Subcutaneous adipose tissue (tissue), 4 donors: ENCODE results near the gene EHD2. TPM values are rescaled to one million over a fixed set of nuclear protein-coding genes. Genes with fewer than 3 reads are reported as not detected.

Experiments used
- total RNA-seq, 4 donors: library from RNA; depleted of rRNA; stranded (reverse); fragments of >200 nt; gene quantifications; one replicate each; pipeline ENCODE4 v1.1.0, GENCODE V29; 2016
- TF ChIP-seq, protein P1 (sequence below): fragments of 450-650 bp; IDR thresholded peaks from one replicate; pipeline ENCODE4 v1.5.1; 2016; ENCODE audit warnings: low read depth, mild to moderate bottlenecking, control low read depth, antibody characterized with exemption, moderate library complexity

Gene EHD2
- total RNA-seq, 4 donors from 2014 or later, result 77.5 to 340 (median 130) TPM

DNA sequence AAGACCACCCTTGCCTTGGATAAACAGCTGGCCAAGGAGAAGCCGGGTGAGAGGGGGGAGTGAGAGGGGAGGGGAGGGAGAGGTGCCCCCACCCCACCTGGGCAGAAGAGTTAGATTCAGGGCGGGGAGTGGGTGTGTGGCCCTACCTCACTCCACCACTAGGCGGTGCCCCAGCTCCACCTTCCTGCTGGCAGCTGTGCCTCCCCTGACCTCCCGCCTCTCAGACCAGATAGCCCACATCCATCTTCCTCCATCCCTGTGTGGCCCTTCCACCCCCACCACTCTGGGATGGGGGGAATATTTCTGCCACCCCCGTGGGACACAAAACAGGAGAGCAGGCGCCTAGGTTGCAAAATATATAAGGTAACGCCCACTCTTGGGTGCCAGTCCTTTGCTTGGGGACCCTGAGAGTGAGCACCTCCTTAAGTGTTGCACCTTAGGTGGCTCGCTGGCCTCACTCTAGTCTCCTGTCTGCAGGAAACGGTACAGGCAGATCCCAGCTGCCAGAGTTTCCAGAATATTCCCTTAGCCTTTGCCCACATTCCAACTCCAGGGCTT, 13.8 kb upstream of the EHD2 start:
- TF ChIP-seq, protein P1, sequence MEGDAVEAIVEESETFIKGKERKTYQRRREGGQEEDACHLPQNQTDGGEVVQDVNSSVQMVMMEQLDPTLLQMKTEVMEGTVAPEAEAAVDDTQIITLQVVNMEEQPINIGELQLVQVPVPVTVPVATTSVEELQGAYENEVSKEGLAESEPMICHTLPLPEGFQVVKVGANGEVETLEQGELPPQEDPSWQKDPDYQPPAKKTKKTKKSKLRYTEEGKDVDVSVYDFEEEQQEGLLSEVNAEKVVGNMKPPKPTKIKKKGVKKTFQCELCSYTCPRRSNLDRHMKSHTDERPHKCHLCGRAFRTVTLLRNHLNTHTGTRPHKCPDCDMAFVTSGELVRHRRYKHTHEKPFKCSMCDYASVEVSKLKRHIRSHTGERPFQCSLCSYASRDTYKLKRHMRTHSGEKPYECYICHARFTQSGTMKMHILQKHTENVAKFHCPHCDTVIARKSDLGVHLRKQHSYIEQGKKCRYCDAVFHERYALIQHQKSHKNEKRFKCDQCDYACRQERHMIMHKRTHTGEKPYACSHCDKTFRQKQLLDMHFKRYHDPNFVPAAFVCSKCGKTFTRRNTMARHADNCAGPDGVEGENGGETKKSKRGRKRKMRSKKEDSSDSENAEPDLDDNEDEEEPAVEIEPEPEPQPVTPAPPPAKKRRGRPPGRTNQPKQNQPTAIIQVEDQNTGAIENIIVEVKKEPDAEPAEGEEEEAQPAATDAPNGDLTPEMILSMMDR, result no peak

DNA sequence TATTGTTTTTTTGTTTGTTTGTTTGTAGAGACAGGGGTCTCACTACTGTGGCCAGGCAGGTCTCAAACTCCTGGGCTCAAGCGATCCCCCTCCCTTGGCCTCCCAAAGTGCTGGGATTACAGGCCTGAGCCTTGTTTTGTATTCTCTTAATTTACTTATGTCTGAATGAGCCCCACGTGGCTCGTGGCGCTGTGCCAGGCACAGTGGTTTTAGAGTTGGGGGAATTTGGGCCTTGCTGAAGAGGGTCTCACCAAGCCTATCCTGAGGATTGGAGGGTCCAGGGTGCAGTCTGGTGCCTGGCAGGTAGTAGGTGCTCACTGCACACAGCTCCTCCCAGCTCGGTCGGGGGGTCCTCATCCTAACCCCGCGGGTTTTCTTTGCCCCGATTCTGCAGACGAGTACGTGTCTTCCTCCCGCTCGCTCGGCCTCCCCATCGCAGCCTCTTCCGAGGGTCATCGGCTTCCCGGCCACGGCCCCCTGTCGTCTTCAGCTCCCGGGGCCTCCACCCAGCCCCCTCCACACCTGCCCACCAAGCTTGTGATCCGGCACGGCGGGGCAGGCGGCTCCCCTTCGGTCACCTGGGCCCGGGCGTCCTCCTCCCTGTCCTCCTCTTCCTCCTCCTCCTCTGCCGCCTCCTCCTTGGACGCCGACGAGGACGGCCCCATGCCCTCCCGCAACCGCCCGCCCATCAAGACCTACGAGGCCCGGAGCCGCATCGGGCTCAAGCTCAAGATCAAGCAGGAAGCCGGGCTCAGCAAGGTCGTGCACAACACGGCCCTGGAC, 12.1 kb upstream of the EHD2 start:
- TF ChIP-seq, protein P1, result no peak

DNA sequence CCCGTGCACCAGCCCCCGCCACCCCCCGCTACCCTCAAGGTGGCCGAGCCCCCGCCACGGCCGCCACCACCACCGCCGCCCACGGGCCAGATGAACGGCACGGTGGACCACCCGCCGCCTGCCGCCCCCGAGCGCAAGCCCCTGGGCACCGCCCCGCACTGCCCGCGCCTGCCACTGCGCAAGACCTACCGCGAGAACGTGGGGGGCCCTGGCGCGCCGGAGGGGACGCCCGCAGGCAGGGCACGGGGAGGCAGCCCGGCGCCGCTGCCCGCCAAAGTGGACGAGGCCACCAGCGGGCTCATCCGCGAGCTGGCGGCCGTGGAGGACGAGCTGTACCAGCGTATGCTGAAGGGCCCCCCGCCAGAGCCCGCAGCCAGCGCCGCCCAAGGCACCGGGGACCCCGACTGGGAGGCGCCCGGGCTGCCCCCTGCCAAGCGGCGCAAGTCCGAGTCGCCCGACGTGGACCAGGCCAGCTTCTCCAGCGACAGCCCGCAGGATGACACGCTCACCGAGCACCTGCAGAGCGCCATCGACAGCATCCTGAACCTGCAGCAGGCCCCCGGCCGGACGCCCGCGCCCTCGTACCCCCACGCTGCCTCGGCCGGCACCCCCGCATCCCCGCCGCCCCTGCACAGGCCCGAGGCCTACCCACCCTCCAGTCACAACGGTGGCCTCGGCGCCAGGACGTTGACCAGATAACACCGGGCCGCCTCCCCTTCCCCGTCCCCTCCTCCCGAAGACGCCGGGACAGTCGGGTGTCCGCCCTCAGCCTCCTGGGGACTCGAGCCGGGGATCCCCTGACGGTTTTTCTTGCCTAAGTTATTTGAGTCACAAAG, 11.3 kb upstream of the EHD2 start:
- TF ChIP-seq, protein P1, result no peak

DNA sequence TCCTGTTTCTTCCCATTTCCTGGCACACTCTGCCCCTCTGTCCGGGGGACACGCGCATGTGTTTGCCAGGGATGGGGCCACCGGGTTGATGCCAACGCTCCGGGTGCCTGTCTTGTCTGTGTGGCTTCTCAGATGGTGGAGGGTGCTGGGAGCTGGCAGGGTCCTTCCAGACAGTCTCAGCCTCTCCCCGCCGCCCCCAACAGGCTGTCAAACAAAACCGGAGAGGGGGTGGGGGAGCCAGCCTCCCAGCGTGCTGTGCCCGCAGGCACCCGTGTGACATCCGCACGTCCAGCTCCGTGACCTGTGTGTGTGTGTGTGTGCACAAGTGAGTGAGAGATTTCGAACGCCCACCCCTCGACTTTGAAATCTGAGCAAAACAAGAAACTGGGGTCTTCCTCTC, 10.6 kb upstream of the EHD2 start:
- TF ChIP-seq, protein P1, result no peak

DNA sequence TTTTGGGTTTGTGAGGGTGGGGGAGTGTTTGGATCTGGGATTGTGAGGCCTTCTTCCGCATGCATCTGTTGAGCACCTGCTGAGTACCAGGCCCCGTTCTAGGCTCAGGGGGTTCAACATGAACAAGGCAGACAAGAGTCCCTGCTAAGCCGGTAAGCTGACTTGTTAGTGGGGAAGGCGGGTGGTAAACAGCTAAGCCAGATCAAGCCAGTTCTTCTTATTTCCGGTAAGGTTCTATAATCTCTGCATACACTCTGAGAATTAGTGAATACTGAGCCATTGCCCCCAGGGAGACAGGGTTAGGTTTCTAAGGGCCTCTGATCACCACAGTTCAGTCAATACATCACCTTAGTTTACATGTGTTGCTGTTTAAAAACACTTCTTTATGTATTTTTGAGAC, 9.9 kb upstream of the EHD2 start:
- TF ChIP-seq, protein P1, result no peak

DNA sequence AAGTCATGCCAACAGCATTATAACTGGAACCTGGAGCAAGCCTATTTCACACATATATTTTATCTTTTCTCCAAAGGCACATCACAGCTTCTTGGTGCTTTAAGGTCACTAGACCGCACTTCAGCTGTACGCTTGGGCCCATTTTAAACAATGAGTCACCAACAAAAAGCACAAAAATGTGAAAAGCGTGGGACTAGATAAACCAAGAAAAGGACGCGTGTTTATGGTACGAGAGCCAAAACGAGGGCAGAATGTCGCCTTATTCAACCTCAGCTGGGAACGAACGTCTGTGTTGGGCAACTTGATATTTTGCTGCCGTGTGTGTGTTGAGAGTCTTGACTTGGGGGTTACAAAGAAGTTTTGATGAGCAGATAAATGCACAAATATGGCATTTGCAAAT, 9.2 kb upstream of the EHD2 start:
- TF ChIP-seq, protein P1, result no peak

DNA sequence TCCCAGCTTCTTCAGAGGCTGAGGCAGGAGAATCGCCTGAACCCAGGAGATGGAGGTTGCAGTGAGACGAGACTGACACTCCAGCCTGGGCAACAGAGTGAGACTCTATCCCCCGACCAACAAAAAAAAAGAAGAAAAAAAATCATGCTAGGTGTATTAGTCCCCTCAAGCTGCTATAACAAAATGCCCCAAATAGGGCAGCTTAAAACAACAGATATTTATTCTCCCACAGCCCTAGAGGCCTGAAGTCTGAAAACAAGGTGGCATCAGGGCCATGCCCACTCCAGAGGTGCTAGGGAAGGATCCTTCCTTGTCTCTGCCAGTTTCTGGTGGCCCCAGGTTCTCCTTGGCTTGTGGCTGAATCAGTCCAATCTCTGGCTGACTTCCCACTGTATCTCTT, 8.6 kb upstream of the EHD2 start:
- TF ChIP-seq, protein P1, result no peak
